Left renal cortex interstitium (tissue), 4 donors: ENCODE measurements around the gene PRLR. TPM values are rescaled to one million over a fixed set of nuclear protein-coding genes. Genes with fewer than 3 reads are reported as not detected.
"Not testable (repeated sequence)": the region's sequence is repeated elsewhere in the genome, so short reads cannot be mapped to it uniquely, and the experiment has no call there.

Experiments used
- DNase-seq, 4 donors: peaks; one replicate each; pipeline ENCODE4 v3.0.0-alpha.2; 2013; ENCODE audit warnings: low read depth in 4 of 4, low spot score in 2 of 4, missing footprints in 1 of 4
- polyA plus RNA-seq, 4 donors: library from polyadenylated mRNA; unstranded; fragments of 120-200 nt; gene quantifications; one replicate each; pipeline ENCODE4 v1.2.1, GENCODE V29; 2013; ENCODE audit not compliant: insufficient read length in 4 of 4

PRLR gene
- polyA plus RNA-seq, 4 donors, result 22.8 to 47.8 (median 38.7) TPM

GRCh38 chr5:35198075-35198474, 32.2 kb downstream of the PRLR start:
- peak in 1 of 4 donors; percentile 41 for DNase-seq

GRCh38 chr5:35197351-35197750, 32.9 kb downstream of the PRLR start:
- no peak for DNase-seq

- DNase-seq, result no peak
Observed at GRCh38 chr5:35195472-35195852, 34.8 kb downstream of the PRLR start.

GRCh38 chr5:35194635-35195471, 35.4 kb downstream of the PRLR start:
- no peak for DNase-seq

- no peak for DNase-seq
Observed at GRCh38 chr5:35192506-35192905, 37.8 kb downstream of the PRLR start.

GRCh38 chr5:35189801-35190200, 40.5 kb downstream of the PRLR start:
- DNase-seq, result not testable (repeated sequence)

- no peak for DNase-seq
Observed at GRCh38 chr5:35188031-35188457, 42.2 kb downstream of the PRLR start.

GRCh38 chr5:35187621-35188020, 42.7 kb downstream of the PRLR start:
- DNase-seq, result not testable (repeated sequence)

- no peak for DNase-seq
Observed at GRCh38 chr5:35186749-35187148, 43.5 kb downstream of the PRLR start.

GRCh38 chr5:35185518-35185917, 44.8 kb downstream of the PRLR start:
- no peak for DNase-seq

- no peak for DNase-seq
Observed at GRCh38 chr5:35183556-35183955, 46.7 kb downstream of the PRLR start.

- no peak for DNase-seq
Observed at GRCh38 chr5:35182910-35183535, 47.3 kb downstream of the PRLR start.

- no peak for DNase-seq
Observed at GRCh38 chr5:35182486-35182885, 47.8 kb downstream of the PRLR start.

- no peak for DNase-seq
Observed at GRCh38 chr5:35180046-35180445, 50.2 kb downstream of the PRLR start.

- DNase-seq, result no peak
Observed at GRCh38 chr5:35177783-35178182, 52.5 kb downstream of the PRLR start.

- no peak for DNase-seq
Observed at GRCh38 chr5:35172533-35172932, 57.8 kb downstream of the PRLR start.

GRCh38 chr5:35171991-35172390, 58.3 kb downstream of the PRLR start:
- DNase-seq, result no peak

GRCh38 chr5:35171078-35171477, 59.2 kb downstream of the PRLR start:
- no peak for DNase-seq

- DNase-seq, result no peak
Observed at GRCh38 chr5:35166043-35166442, 64.2 kb downstream of the PRLR start.

- no peak for DNase-seq
Observed at GRCh38 chr5:35164860-35165542, 65.3 kb downstream of the PRLR start.

- DNase-seq, result no peak
Observed at GRCh38 chr5:35163710-35164033, 66.6 kb downstream of the PRLR start.
